ENCODE measurements around the gene PSMC4.

PSMC4 gene

GRCh38 chr19:39943586-39943985 is 27.4 kb upstream of the PSMC4 start:
- Histone ChIP-seq H3K27me3 (ENCODE audit: insufficient read depth, low read depth) (no peaks in the 10 kb centered on the region; the same call in 1 of the 2 replicates), H2AFZ (ENCODE audit: low read depth) (no peak overlapping the region), H3K27ac (no peak overlapping the region), H3K36me3 (ENCODE audit: insufficient read depth) (no peaks in the 10 kb centered on the region), H3K4me2 (no peak overlapping the region), H4K20me1 (ENCODE audit: insufficient read depth) (no peaks in the 10 kb centered on the region), H3K9ac (no peak overlapping the region), H3K79me2 (ENCODE audit: insufficient read depth, low read depth) (no peaks in the 10 kb centered on the region), H3K4me3 (IDR thresholded peaks at IDR 0.05; ENCODE audit: insufficient read depth, low read depth, low read length) (no peak overlapping the region), H3K4me1 (ENCODE audit: low read depth, poor library complexity, severe bottlenecking) (peaks cover 25% of the 10 kb centered on the region)
- TF ChIP-seq CTCF (conservative IDR thresholded peaks at IDR 0.05; ENCODE audit: low read depth, low read length) = no peak

GRCh38 chr19:39946532-39946931 is 24.4 kb upstream of the PSMC4 start:
- H3K27ac ChIP-seq = no peak overlapping the region
- no peak overlapping the region for H3K4me2 ChIP-seq
- TF ChIP-seq CTCF (conservative IDR thresholded peaks at IDR 0.05; ENCODE audit: low read depth, low read length) = no peak
- H3K9ac ChIP-seq = no peak overlapping the region
- no peaks in the 10 kb centered on the region for H3K79me2 ChIP-seq (ENCODE audit: insufficient read depth, low read depth)
- H3K4me3 ChIP-seq (IDR thresholded peaks at IDR 0.05; ENCODE audit: insufficient read depth, low read depth, low read length) = no peak overlapping the region
- H3K36me3 ChIP-seq (ENCODE audit: insufficient read depth) = no peaks in the 10 kb centered on the region
- H3K4me1 ChIP-seq (ENCODE audit: low read depth, poor library complexity, severe bottlenecking) = peaks cover 16% of the 10 kb centered on the region
- H4K20me1 ChIP-seq (ENCODE audit: insufficient read depth) = no peaks in the 10 kb centered on the region
- no peaks in the 10 kb centered on the region for H3K27me3 ChIP-seq (ENCODE audit: insufficient read depth, low read depth)
- H2AFZ ChIP-seq (ENCODE audit: low read depth) = no peak overlapping the region

- Histone ChIP-seq H2AFZ (ENCODE audit: low read depth) (no peak overlapping the region), H3K4me2 (no peak overlapping the region), H4K20me1 (ENCODE audit: insufficient read depth) (no peaks in the 10 kb centered on the region), H3K9ac (no peak overlapping the region), H3K79me2 (ENCODE audit: insufficient read depth, low read depth) (no peaks in the 10 kb centered on the region), H3K4me3 (IDR thresholded peaks at IDR 0.05; ENCODE audit: insufficient read depth, low read depth, low read length) (no peak overlapping the region), H3K36me3 (ENCODE audit: insufficient read depth) (no peaks in the 10 kb centered on the region), H3K27me3 (ENCODE audit: insufficient read depth, low read depth) (no peaks in the 10 kb centered on the region), H3K4me1 (ENCODE audit: low read depth, poor library complexity, severe bottlenecking) (peaks cover 18% of the 10 kb centered on the region), H3K27ac (no peak overlapping the region)
- TF ChIP-seq CTCF (conservative IDR thresholded peaks at IDR 0.05; ENCODE audit: low read depth, low read length) = no peak
Measured at GRCh38 chr19:39949026-39949747, 21.8 kb upstream of the PSMC4 start.

- Histone ChIP-seq H3K27ac (no peak overlapping the region), H3K4me2 (no peak overlapping the region), H4K20me1 (ENCODE audit: insufficient read depth) (no peaks in the 10 kb centered on the region), H3K27me3 (ENCODE audit: insufficient read depth, low read depth) (no peaks in the 10 kb centered on the region), H3K79me2 (ENCODE audit: insufficient read depth, low read depth) (no peaks in the 10 kb centered on the region), H3K4me3 (IDR thresholded peaks at IDR 0.05; ENCODE audit: insufficient read depth, low read depth, low read length) (no peak overlapping the region), H3K4me1 (ENCODE audit: low read depth, poor library complexity, severe bottlenecking) (peaks cover 19% of the 10 kb centered on the region), H3K36me3 (ENCODE audit: insufficient read depth) (no peaks in the 10 kb centered on the region), H2AFZ (ENCODE audit: low read depth) (no peak overlapping the region), H3K9ac (no peak overlapping the region)
- TF ChIP-seq CTCF (conservative IDR thresholded peaks at IDR 0.05; ENCODE audit: low read depth, low read length) = no peak
Measured at GRCh38 chr19:39951065-39951650, 19.8 kb upstream of the PSMC4 start.
